Measurements from ENCODE around the gene FOXC1. TPM values are rescaled to one million over a fixed set of nuclear protein-coding genes. Genes with fewer than 3 reads are reported as not detected.

FOXC1 gene
- total and polyA plus RNA-seq, 2 of the 13 experiments (the other 11 are each of a cell fraction or from before 2014, with no cell fraction given): 0.44 to 0.55 TPM

GRCh38 chr6:1610497-1611321 is 994 bp downstream of the FOXC1 start:
- in situ Hi-C loops (cut with HindIII; ENCODE audit: extremely low pct_ligation_motif_present, low pct_unique_long_range_greater_than_20kb) (no loop called here), intact Hi-C loops (cut with micrococcal nuclease; ENCODE audit: unreplicated experiment) (no loop called here)
- FAIRE-seq (no peak), DNase-seq (ENCODE audit: low spot score) (peak; percentile 27), ATAC-seq (peak; percentile 10)
- Histone ChIP-seq H3K36me3 (replicated peaks in 1 of 2; ENCODE audit: control insufficient read depth in 1 of 2, insufficient read depth in 2 of 2, low read length in 2 of 2) (no peaks in the 10 kb centered on the region), H3K4me1 (ENCODE audit: insufficient read depth, low read length) (peaks cover 44% of the 10 kb centered on the region), H3K9me3 (ENCODE audit: low read length) (no peaks in the 10 kb centered on the region), H3K9ac (ENCODE audit: insufficient read depth, low read depth, low read length) (no peak overlapping the region; the same call in 1 of the 2 replicates), H3K27ac (ENCODE audit: extremely low read length, insufficient read depth, low read length) (no peak overlapping the region), H3K4me3 (replicated peaks in 1 of 3; ENCODE audit: insufficient read depth in 1 of 3, low read depth in 2 of 3, low read length in 3 of 3) (peak overlapping the region; percentile 46 to 73 (median 67); a peak in 5 of 6 replicates), H3K27me3 (ENCODE audit: control insufficient read depth in 1 of 2, insufficient read depth in 2 of 2, low read length in 2 of 2) (peaks cover 22 to 40% of the 10 kb centered on the region in 2 experiments), H3K79me2 (ENCODE audit: insufficient read depth, low read length) (no peaks in the 10 kb centered on the region), H3K4me2 (ENCODE audit: low read depth, low read length) (peak overlapping the region; percentile 94), H4K20me1 (ENCODE audit: insufficient read depth, low read length) (peaks cover 11% of the 10 kb centered on the region; the same call in 1 of the 2 replicates), H2AFZ (ENCODE audit: low read length) (no peak overlapping the region)
- WGBS (ENCODE audit: low lambda C conversion rate): 2% methylated on average over 19 of the region's 101 CpGs
- ChIA-PET CTCF (ENCODE audit: low intra/inter-chr PET ratio, low total read pairs) (no interaction called here), POLR2A (interaction anchor here (0.6 to 1.2 kb wide), 2 partner anchors 19 to 68 kb away, joined by 3 to 4 read pairs; no protein-coding TSS in a partner anchor)
- no TSS peak for BruUV-seq (replicated peaks)
- TF ChIP-seq ZNF33A (CRISPR knock-in tag; IDR thresholded peaks at IDR 0.05; ENCODE audit: borderline replicate concordance): no peak
- TF ChIP-seq MYC (CRISPR knock-in tag; IDR thresholded peaks at IDR 0.05; ENCODE audit: borderline replicate concordance): peak; percentile 35; the same call in 1 of the 2 replicates
- no peak for TF ChIP-seq ZBTB42 (CRISPR knock-in tag; IDR thresholded peaks at IDR 0.05)
- TF ChIP-seq ZNF768 (CRISPR knock-in tag; IDR thresholded peaks at IDR 0.05): 0 out of 2 replicates have a peak, but pooled peaks have one; percentile 42
- no peak for TF ChIP-seq MEIS2 (CRISPR knock-in tag; IDR thresholded peaks at IDR 0.05)
- TF ChIP-seq ZNF776 (CRISPR knock-in tag; IDR thresholded peaks at IDR 0.05): peak; percentile 42; the same call in 1 of the 2 replicates
- TF ChIP-seq NR0B2 (CRISPR knock-in tag; IDR thresholded peaks at IDR 0.05): 0 out of 2 replicates have a peak, but pooled peaks have one; percentile 35
- TF ChIP-seq ZNF263 (CRISPR knock-in tag; IDR thresholded peaks at IDR 0.05): peak; percentile 37; the same call in 1 of the 2 replicates
- TF ChIP-seq, protein P1, sequence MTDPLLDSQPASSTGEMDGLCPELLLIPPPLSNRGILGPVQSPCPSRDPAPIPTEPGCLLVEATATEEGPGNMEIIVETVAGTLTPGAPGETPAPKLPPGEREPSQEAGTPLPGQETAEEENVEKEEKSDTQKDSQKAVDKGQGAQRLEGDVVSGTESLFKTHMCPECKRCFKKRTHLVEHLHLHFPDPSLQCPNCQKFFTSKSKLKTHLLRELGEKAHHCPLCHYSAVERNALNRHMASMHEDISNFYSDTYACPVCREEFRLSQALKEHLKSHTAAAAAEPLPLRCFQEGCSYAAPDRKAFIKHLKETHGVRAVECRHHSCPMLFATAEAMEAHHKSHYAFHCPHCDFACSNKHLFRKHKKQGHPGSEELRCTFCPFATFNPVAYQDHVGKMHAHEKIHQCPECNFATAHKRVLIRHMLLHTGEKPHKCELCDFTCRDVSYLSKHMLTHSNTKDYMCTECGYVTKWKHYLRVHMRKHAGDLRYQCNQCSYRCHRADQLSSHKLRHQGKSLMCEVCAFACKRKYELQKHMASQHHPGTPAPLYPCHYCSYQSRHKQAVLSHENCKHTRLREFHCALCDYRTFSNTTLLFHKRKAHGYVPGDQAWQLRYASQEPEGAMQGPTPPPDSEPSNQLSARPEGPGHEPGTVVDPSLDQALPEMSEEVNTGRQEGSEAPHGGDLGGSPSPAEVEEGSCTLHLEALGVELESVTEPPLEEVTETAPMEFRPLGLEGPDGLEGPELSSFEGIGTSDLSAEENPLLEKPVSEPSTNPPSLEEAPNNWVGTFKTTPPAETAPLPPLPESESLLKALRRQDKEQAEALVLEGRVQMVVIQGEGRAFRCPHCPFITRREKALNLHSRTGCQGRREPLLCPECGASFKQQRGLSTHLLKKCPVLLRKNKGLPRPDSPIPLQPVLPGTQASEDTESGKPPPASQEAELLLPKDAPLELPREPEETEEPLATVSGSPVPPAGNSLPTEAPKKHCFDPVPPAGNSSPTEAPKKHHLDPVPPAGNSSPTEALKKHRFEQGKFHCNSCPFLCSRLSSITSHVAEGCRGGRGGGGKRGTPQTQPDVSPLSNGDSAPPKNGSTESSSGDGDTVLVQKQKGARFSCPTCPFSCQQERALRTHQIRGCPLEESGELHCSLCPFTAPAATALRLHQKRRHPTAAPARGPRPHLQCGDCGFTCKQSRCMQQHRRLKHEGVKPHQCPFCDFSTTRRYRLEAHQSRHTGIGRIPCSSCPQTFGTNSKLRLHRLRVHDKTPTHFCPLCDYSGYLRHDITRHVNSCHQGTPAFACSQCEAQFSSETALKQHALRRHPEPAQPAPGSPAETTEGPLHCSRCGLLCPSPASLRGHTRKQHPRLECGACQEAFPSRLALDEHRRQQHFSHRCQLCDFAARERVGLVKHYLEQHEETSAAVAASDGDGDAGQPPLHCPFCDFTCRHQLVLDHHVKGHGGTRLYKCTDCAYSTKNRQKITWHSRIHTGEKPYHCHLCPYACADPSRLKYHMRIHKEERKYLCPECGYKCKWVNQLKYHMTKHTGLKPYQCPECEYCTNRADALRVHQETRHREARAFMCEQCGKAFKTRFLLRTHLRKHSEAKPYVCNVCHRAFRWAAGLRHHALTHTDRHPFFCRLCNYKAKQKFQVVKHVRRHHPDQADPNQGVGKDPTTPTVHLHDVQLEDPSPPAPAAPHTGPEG (CRISPR knock-in tag; IDR thresholded peaks at IDR 0.05): 0 out of 2 replicates have a peak, but pooled peaks have one; percentile 31
- TF ChIP-seq ZKSCAN8 (CRISPR knock-in tag; IDR thresholded peaks at IDR 0.05; ENCODE audit: borderline replicate concordance): no peak
- TF ChIP-seq ZFP62 (CRISPR knock-in tag; IDR thresholded peaks at IDR 0.05): no peak
- peak; percentile 31; the same call in 1 of the 2 replicates for TF ChIP-seq GABPB1 (CRISPR knock-in tag; IDR thresholded peaks at IDR 0.05)
- TF ChIP-seq ZNF83 (CRISPR knock-in tag; IDR thresholded peaks at IDR 0.05; ENCODE audit: borderline replicate concordance): 0 out of 2 replicates have a peak, but pooled peaks have one; percentile 49
- peak; percentile 67; the same call in 1 of the 2 replicates for TF ChIP-seq SMAD1 (CRISPR knock-in tag; IDR thresholded peaks at IDR 0.05; ENCODE audit: borderline replicate concordance, low read depth)
- TF ChIP-seq ZFX (CRISPR knock-in tag; IDR thresholded peaks at IDR 0.05; ENCODE audit: low read depth): 0 out of 2 replicates have a peak, but pooled peaks have one; percentile 20
- TF ChIP-seq ZNF24 (IDR thresholded peaks at IDR 0.05): no peak

All from HepG2 (cell line).